DND-41 (cell line): ENCODE results near the gene LFNG.

Source experiments
- EZH2 ChIP-seq: IDR thresholded peaks from 3 replicates; pipeline ENCODE4 v1.6.1; 2012; ENCODE audit warnings: borderline replicate concordance, low read depth, mild to moderate bottlenecking, moderate library complexity, low read length, inconsistent platforms; ENCODE audit not compliant: severe bottlenecking
- TF ChIP-seq, protein P1 (sequence below): IDR thresholded peaks from 2 replicates; pipeline ENCODE4 v1.5.1; 2012; ENCODE audit warnings: borderline replicate concordance, low read length, moderate library complexity, mild to moderate bottlenecking; ENCODE audit not compliant: poor library complexity, severe bottlenecking; ENCODE audit errors: extremely low read depth

DNA sequence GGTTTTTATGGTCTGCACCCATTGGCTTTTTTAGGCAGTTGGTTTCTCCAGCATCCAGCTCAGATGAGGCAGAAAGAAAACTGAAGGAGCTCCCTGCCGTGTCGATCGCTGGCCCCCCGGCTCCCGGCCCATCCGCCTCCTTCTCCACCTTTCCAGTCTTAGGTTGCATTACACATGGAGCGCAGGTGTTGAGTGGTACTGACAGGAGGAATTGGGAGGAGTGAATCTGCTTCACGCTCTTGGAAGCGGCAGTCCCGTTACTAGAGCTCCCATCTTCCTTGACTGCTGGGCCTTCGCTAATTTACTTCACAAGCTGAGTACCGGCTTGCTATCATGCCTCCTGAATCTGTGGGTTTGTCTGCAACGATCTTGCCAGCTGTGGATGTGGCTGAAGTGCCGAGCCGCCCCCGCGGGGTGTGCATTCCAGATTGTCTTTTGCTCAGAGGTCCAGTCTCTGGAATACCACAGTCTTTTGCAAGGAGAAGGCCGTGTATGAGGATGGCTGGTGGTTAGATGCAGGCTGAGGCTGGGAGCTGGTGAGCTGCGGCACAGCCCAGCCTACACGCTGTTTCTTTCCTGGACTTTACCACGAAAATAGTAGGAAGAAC, 56.3 kb downstream of the LFNG start:
- TF ChIP-seq, protein P1, sequence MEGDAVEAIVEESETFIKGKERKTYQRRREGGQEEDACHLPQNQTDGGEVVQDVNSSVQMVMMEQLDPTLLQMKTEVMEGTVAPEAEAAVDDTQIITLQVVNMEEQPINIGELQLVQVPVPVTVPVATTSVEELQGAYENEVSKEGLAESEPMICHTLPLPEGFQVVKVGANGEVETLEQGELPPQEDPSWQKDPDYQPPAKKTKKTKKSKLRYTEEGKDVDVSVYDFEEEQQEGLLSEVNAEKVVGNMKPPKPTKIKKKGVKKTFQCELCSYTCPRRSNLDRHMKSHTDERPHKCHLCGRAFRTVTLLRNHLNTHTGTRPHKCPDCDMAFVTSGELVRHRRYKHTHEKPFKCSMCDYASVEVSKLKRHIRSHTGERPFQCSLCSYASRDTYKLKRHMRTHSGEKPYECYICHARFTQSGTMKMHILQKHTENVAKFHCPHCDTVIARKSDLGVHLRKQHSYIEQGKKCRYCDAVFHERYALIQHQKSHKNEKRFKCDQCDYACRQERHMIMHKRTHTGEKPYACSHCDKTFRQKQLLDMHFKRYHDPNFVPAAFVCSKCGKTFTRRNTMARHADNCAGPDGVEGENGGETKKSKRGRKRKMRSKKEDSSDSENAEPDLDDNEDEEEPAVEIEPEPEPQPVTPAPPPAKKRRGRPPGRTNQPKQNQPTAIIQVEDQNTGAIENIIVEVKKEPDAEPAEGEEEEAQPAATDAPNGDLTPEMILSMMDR = no peak
- no peak for TF ChIP-seq EZH2
